SK-N-SH (cell line): Measurements from ENCODE around the gene LRMDA.
A peak's percentile ranks its signal among the peaks of the same experiment; 100 is the strongest.

ENCODE experiments used
- EP300 ChIP-seq, 2 experiments: IDR thresholded peaks; 2 replicates each; pipeline versions ENCODE4 v1.4.0 to v1.6.1; 2012; ENCODE audit warnings: borderline replicate concordance in 1 of 2, low read depth in 1 of 2, low read length in 1 of 2
- FOSL2 ChIP-seq: IDR thresholded peaks from 2 replicates; pipeline ENCODE4 v1.4.0; 2012; ENCODE audit warnings: low read depth, mild to moderate bottlenecking, moderate library complexity, borderline replicate concordance
- GABPA ChIP-seq: IDR thresholded peaks from 2 replicates; pipeline ENCODE4 v1.4.0; 2012; ENCODE audit warnings: low read depth, mild to moderate bottlenecking
- JUND ChIP-seq: IDR thresholded peaks from 2 replicates; pipeline ENCODE4 v1.4.0; 2012
- NRF1 ChIP-seq: IDR thresholded peaks from 2 replicates; pipeline ENCODE4 v1.6.1; 2012; ENCODE audit warnings: low read depth, mild to moderate bottlenecking, low read length
- RAD21 ChIP-seq: IDR thresholded peaks from 2 replicates; pipeline ENCODE4 v1.6.1; 2012; ENCODE audit warnings: mild to moderate bottlenecking, low read length
- TCF12 ChIP-seq: IDR thresholded peaks from 2 replicates; pipeline ENCODE4 v1.4.0; 2012
- YY1 ChIP-seq: IDR thresholded peaks from 2 replicates; pipeline ENCODE4 v1.4.0; 2012; ENCODE audit warnings: low read depth, mild to moderate bottlenecking
- TF ChIP-seq, protein P1 (sequence below): fragments of 200-600 bp; sonication (generic); IDR thresholded peaks from 2 replicates; pipeline ENCODE4 v1.6.1; 2017; ENCODE audit warnings: antibody characterized with exemption, mild to moderate bottlenecking, moderate library complexity
- TF ChIP-seq, protein P2 (sequence below): IDR thresholded peaks from 2 replicates; pipeline ENCODE4 v1.4.0; 2012; ENCODE audit warnings: low read depth
- TF ChIP-seq, protein P3 (sequence below): IDR thresholded peaks from 2 replicates; pipeline ENCODE4; 2012
- TF ChIP-seq, protein P4 (sequence below): IDR thresholded peaks from 2 replicates; pipeline ENCODE4 v1.4.0; 2012; ENCODE audit warnings: low read depth, borderline replicate concordance
- TF ChIP-seq, protein P5 (sequence below): fragments of 150-350 bp; IDR thresholded peaks from 2 replicates; pipeline ENCODE4 v1.6.1; 2016; ENCODE audit warnings: mild to moderate bottlenecking, low read depth, low read length
- TF ChIP-seq, protein P6 (sequence below): IDR thresholded peaks from 2 replicates; pipeline ENCODE4 v1.6.1; 2012; ENCODE audit warnings: mild to moderate bottlenecking, low read depth, low read length, moderate library complexity

DNA sequence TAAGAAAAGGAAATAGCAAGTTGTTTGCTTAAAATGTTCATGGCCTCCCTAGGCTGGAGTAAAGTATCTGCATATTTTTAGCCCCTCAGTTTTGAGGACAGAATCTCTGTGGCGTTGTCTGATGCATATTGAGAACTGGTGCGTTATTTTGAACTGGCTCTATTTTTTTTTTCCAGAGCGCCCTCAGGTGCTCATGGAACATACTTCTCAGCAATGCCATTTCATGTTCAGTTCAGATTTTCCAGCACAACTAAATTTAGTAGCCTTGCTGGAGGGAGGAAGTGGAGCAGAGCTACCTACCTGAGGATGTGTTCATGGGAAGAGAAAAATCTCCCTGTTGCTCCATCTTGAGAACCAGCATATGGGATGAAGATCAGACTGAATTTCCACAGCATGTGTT lies 870.5 kb downstream of the LRMDA start:
- no peak for TF ChIP-seq GABPA
- no peak for TF ChIP-seq TCF12
- TF ChIP-seq, protein P1, sequence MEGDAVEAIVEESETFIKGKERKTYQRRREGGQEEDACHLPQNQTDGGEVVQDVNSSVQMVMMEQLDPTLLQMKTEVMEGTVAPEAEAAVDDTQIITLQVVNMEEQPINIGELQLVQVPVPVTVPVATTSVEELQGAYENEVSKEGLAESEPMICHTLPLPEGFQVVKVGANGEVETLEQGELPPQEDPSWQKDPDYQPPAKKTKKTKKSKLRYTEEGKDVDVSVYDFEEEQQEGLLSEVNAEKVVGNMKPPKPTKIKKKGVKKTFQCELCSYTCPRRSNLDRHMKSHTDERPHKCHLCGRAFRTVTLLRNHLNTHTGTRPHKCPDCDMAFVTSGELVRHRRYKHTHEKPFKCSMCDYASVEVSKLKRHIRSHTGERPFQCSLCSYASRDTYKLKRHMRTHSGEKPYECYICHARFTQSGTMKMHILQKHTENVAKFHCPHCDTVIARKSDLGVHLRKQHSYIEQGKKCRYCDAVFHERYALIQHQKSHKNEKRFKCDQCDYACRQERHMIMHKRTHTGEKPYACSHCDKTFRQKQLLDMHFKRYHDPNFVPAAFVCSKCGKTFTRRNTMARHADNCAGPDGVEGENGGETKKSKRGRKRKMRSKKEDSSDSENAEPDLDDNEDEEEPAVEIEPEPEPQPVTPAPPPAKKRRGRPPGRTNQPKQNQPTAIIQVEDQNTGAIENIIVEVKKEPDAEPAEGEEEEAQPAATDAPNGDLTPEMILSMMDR: no peak; the same call in 1 of the 2 replicates
- TF ChIP-seq, protein P2, sequence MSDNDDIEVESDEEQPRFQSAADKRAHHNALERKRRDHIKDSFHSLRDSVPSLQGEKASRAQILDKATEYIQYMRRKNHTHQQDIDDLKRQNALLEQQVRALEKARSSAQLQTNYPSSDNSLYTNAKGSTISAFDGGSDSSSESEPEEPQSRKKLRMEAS: no peak
- TF ChIP-seq, protein P3, sequence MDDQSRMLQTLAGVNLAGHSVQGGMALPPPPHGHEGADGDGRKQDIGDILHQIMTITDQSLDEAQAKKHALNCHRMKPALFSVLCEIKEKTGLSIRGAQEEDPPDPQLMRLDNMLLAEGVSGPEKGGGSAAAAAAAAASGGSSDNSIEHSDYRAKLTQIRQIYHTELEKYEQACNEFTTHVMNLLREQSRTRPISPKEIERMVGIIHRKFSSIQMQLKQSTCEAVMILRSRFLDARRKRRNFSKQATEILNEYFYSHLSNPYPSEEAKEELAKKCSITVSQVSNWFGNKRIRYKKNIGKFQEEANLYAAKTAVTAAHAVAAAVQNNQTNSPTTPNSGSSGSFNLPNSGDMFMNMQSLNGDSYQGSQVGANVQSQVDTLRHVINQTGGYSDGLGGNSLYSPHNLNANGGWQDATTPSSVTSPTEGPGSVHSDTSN: no peak
- no peak for TF ChIP-seq FOSL2
- no peak for TF ChIP-seq YY1
- no peak for TF ChIP-seq JUND
- TF ChIP-seq, protein P4, sequence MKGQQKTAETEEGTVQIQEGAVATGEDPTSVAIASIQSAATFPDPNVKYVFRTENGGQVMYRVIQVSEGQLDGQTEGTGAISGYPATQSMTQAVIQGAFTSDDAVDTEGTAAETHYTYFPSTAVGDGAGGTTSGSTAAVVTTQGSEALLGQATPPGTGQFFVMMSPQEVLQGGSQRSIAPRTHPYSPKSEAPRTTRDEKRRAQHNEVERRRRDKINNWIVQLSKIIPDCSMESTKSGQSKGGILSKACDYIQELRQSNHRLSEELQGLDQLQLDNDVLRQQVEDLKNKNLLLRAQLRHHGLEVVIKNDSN: no peak
- peak; percentile 62 for TF ChIP-seq RAD21
- TF ChIP-seq EP300 (IDR thresholded peaks at IDR 0.05; ENCODE audit: borderline replicate concordance in 1 of 2, low read depth in 1 of 2, low read length in 1 of 2): no peak
- TF ChIP-seq, protein P5, sequence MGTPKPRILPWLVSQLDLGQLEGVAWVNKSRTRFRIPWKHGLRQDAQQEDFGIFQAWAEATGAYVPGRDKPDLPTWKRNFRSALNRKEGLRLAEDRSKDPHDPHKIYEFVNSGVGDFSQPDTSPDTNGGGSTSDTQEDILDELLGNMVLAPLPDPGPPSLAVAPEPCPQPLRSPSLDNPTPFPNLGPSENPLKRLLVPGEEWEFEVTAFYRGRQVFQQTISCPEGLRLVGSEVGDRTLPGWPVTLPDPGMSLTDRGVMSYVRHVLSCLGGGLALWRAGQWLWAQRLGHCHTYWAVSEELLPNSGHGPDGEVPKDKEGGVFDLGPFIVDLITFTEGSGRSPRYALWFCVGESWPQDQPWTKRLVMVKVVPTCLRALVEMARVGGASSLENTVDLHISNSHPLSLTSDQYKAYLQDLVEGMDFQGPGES: no peak
- TF ChIP-seq, protein P6, sequence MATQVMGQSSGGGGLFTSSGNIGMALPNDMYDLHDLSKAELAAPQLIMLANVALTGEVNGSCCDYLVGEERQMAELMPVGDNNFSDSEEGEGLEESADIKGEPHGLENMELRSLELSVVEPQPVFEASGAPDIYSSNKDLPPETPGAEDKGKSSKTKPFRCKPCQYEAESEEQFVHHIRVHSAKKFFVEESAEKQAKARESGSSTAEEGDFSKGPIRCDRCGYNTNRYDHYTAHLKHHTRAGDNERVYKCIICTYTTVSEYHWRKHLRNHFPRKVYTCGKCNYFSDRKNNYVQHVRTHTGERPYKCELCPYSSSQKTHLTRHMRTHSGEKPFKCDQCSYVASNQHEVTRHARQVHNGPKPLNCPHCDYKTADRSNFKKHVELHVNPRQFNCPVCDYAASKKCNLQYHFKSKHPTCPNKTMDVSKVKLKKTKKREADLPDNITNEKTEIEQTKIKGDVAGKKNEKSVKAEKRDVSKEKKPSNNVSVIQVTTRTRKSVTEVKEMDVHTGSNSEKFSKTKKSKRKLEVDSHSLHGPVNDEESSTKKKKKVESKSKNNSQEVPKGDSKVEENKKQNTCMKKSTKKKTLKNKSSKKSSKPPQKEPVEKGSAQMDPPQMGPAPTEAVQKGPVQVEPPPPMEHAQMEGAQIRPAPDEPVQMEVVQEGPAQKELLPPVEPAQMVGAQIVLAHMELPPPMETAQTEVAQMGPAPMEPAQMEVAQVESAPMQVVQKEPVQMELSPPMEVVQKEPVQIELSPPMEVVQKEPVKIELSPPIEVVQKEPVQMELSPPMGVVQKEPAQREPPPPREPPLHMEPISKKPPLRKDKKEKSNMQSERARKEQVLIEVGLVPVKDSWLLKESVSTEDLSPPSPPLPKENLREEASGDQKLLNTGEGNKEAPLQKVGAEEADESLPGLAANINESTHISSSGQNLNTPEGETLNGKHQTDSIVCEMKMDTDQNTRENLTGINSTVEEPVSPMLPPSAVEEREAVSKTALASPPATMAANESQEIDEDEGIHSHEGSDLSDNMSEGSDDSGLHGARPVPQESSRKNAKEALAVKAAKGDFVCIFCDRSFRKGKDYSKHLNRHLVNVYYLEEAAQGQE: no peak
- no peak for TF ChIP-seq NRF1
